GM12865 (cell line): ENCODE data around the gene MYG1.
A peak's percentile ranks its signal among the peaks of the same experiment; 100 is the strongest.
"Not testable (repeated sequence)": the region's sequence is repeated elsewhere in the genome, so short reads cannot be mapped to it uniquely, and the experiment has no call there.

Experiments
- DNase-seq: peaks from one replicate; pipeline ENCODE4 v3.0.0; 2010; ENCODE audit warnings: low read depth
- H3K4me3 ChIP-seq: 2 replicates; pipeline ENCODE4 v1.5.1; 2011; ENCODE audit warnings: mild to moderate bottlenecking, low read depth, low read length, control low read depth
- TF ChIP-seq, protein P1 (sequence below): IDR thresholded peaks from 2 replicates; pipeline ENCODE4 v1.5.1; 2011; ENCODE audit warnings: low read length, control low read depth, low read depth, inconsistent platforms; ENCODE audit not compliant: insufficient read depth; ENCODE audit errors: missing control alignments

Gene MYG1

GRCh38 chr12:53328043-53328435 is 28.5 kb downstream of the MYG1 start:
- DNase-seq, result no peak
- TF ChIP-seq, protein P1, sequence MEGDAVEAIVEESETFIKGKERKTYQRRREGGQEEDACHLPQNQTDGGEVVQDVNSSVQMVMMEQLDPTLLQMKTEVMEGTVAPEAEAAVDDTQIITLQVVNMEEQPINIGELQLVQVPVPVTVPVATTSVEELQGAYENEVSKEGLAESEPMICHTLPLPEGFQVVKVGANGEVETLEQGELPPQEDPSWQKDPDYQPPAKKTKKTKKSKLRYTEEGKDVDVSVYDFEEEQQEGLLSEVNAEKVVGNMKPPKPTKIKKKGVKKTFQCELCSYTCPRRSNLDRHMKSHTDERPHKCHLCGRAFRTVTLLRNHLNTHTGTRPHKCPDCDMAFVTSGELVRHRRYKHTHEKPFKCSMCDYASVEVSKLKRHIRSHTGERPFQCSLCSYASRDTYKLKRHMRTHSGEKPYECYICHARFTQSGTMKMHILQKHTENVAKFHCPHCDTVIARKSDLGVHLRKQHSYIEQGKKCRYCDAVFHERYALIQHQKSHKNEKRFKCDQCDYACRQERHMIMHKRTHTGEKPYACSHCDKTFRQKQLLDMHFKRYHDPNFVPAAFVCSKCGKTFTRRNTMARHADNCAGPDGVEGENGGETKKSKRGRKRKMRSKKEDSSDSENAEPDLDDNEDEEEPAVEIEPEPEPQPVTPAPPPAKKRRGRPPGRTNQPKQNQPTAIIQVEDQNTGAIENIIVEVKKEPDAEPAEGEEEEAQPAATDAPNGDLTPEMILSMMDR, result peak; percentile 11
- H3K4me3 ChIP-seq, result no peak overlapping the region

DNA sequence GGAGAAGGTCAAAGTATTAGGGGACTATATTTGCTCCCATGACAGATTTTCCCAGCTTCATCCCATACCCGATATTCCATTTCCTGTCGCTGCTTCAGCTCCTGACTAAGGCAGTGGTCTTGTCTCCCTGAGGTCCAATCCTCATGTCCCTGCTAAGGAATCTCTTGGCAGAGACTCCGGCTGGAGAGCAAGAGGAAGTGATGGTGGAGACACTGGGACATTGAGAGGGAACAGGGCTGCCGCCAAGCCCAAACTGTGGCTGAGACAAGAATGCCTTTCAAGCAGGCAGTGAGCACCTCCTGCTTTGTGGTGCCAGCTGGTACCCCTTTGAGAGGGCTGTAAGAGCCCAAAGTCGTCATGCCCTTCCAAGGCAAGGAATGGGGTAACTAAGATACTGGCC is 31.2 kb downstream of the MYG1 start:
- no peak overlapping the region for H3K4me3 ChIP-seq
- DNase-seq, result no peak
- TF ChIP-seq, protein P1, result no peak

GRCh38 chr12:53332339-53332738 is 32.8 kb downstream of the MYG1 start:
- H3K4me3 ChIP-seq, DNase-seq: not testable (repeated sequence)

DNA sequence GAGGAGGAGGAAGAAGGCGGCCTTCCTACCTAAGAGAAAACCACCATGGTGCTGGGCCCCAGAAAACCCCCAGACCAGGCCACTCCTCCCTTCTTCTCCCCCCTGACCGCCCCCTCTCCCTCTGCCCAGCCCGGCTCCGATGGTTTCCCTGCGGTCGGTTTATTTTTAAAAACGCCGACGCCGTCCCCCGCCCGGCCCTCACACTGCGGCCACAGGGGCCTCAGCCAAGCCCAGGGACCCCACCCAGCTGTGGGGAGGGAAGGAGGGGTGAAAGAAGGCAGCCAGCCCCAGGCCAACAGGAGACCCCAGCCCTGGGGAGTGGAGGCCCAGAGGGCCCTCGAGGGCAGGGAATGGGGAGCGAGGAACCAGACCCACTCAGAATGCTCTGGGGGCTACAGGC is 33.2 kb downstream of the MYG1 start:
- DNase-seq, result no peak
- TF ChIP-seq, protein P1, result no peak
- H3K4me3 ChIP-seq, result no peak overlapping the region

DNA sequence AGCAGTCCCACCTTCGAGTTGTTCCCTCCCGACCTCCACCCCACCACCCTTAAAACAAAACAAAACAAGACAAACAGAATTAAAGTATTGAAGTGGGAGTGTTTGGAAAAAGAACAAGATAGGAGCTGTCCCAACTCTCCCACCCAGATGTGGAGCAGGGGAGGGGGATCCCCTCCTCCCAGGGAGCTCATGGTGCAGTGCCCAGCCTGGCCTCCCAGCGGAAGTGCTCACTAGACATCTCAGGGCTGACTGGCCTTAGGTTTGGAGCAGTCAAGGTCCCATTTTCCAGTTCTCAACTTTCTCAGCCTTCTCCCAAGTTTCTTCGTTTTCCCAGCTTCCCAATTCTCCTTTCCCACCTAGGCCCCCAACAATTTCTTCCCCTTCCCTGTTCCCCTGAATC is 33.8 kb downstream of the MYG1 start:
- H3K4me3 ChIP-seq, result no peak overlapping the region
- TF ChIP-seq, protein P1, result no peak
- no peak for DNase-seq

DNA sequence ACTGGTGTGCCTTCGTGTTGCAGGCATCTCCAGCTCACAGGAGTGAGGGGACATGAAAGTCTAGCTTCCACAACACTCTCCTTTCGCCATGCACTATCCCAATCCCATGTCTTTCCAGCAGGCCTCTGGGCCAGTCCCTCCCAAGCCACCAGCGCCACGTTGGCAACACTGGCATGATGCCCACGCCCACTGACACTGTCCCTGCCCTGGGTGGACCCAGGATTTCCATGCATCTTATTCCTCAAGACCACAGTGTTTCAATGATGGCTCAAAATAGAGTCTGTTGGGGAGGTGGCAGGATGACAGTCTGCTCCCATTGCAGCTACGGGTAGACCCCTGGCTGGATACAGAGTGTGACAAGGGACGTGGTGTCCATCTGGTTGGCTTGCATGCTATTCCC is 34.4 kb downstream of the MYG1 start:
- TF ChIP-seq, protein P1, result no peak

GRCh38 chr12:53334822-53335221 is 35.3 kb downstream of the MYG1 start:
- no peak overlapping the region for H3K4me3 ChIP-seq
- TF ChIP-seq, protein P1, result no peak
- no peak for DNase-seq

More for the DNA sequence above, 34.4 kb downstream of the MYG1 start:
- no peak for DNase-seq
- H3K4me3 ChIP-seq, result no peak overlapping the region

DNA sequence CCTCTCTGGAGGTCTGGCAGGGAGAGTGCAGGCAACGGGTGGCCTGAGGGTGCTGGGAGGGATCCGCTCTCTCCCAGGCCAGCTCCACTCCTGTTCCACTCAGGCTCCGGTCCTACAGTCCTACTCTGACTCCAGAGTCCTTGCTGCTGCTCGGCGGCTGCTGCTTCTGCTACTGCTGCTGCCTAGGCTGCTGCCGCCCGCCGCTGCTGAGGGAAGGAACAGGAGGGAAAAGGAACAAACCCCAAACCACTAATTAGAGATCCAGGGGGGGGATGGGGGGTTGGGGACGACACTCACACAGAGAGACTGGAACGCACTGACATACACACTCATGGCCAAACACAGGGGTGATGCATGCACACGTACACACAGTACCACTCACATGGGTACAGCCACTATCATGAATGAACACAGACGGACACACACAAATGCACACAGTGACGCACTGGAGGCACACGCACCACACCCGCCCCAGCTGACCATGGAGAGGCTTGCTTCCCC is 36.7 kb downstream of the MYG1 start, which contains the start of gene SP7:
Gene SP7, minus strand, starts transcription at position 174 of the 501 bp plus-strand sequence. CDS start 708 bp downstream, outside the sequence.
- no peak within 1 kb of the TSS for H3K4me3 ChIP-seq
- TF ChIP-seq, protein P1, result no peak
- no peak for DNase-seq
